Measurements from ENCODE around the gene PPA2.

Gene PPA2

GRCh38 chr4:105345838-105346237 lies 128.0 kb downstream of the PPA2 start:
- DNase-seq, result no peak
- no peak for TF ChIP-seq GATA1 (IDR thresholded peaks at IDR 0.05; ENCODE audit: low read depth, low read length)
- TF ChIP-seq POLR2A (IDR thresholded peaks at IDR 0.05; ENCODE audit: low read length), result no peak

- TF ChIP-seq POLR2A (IDR thresholded peaks at IDR 0.05; ENCODE audit: low read length), result no peak
- TF ChIP-seq GATA1 (IDR thresholded peaks at IDR 0.05; ENCODE audit: low read depth, low read length), result no peak
- DNase-seq, result no peak
These were observed 128.5 kb downstream of the PPA2 start for GRCh38 chr4:105345358-105345757.

GRCh38 chr4:105344141-105344540 lies 129.7 kb downstream of the PPA2 start:
- TF ChIP-seq POLR2A (IDR thresholded peaks at IDR 0.05; ENCODE audit: low read length) (no peak), GATA1 (IDR thresholded peaks at IDR 0.05; ENCODE audit: low read depth, low read length) (no peak)
- DNase-seq, result no peak

GRCh38 chr4:105343146-105343931 lies 130.5 kb downstream of the PPA2 start:
- DNase-seq, result no peak
- TF ChIP-seq GATA1 (IDR thresholded peaks at IDR 0.05; ENCODE audit: low read depth, low read length), result no peak
- TF ChIP-seq POLR2A (IDR thresholded peaks at IDR 0.05; ENCODE audit: low read length), result no peak

- TF ChIP-seq GATA1 (IDR thresholded peaks at IDR 0.05; ENCODE audit: low read depth, low read length) (no peak), POLR2A (IDR thresholded peaks at IDR 0.05; ENCODE audit: low read length) (no peak)
- no peak for DNase-seq
These were observed 144.8 kb downstream of the PPA2 start for GRCh38 chr4:105329081-105329480.

GRCh38 chr4:105327956-105328355 lies 145.9 kb downstream of the PPA2 start:
- no peak for DNase-seq
- no peak for TF ChIP-seq POLR2A (IDR thresholded peaks at IDR 0.05; ENCODE audit: low read length)
- TF ChIP-seq GATA1 (IDR thresholded peaks at IDR 0.05; ENCODE audit: low read depth, low read length), result no peak

GRCh38 chr4:105327222-105327621 lies 146.6 kb downstream of the PPA2 start:
- no peak for DNase-seq
- TF ChIP-seq POLR2A (IDR thresholded peaks at IDR 0.05; ENCODE audit: low read length), result no peak
- TF ChIP-seq GATA1 (IDR thresholded peaks at IDR 0.05; ENCODE audit: low read depth, low read length), result no peak

Data from erythroblast (primary cell).